NOMO-1 (cell line): ENCODE data around the gene KRT24.

Source experiments
- DNase-seq, 2 experiments: peaks; one replicate each; lab custom pipeline; 2025; ENCODE audit not compliant: unreplicated experiment in 2 of 2; lab: John Stamatoyannopoulos, UW

KRT24 gene

GRCh38 chr17:40695874-40696472, 7.6 kb downstream of the KRT24 start:
- no peak for DNase-seq

- DNase-seq = no peak
These were observed 9.0 kb downstream of the KRT24 start for GRCh38 chr17:40694584-40694983.

- DNase-seq = no peak
These were observed 16.4 kb downstream of the KRT24 start for GRCh38 chr17:40687106-40687505.

- DNase-seq = no peak
These were observed 17.4 kb downstream of the KRT24 start for GRCh38 chr17:40686192-40686591.

- no peak for DNase-seq
These were observed 22.6 kb downstream of the KRT24 start for GRCh38 chr17:40680998-40681397.

GRCh38 chr17:40679523-40679907, 24.0 kb downstream of the KRT24 start:
- DNase-seq = peak in 1 of 2 experiments; percentile 44

- DNase-seq = peak; percentile 18 to 46
These were observed 24.5 kb downstream of the KRT24 start for GRCh38 chr17:40678902-40679522.

GRCh38 chr17:40675905-40676304, 27.6 kb downstream of the KRT24 start:
- peak; percentile 90 to 94 for DNase-seq

GRCh38 chr17:40672654-40673053, 30.9 kb downstream of the KRT24 start:
- no peak for DNase-seq

- DNase-seq = no peak
These were observed 32.3 kb downstream of the KRT24 start for GRCh38 chr17:40671282-40671681.

GRCh38 chr17:40666331-40666730, 37.2 kb downstream of the KRT24 start:
- no peak for DNase-seq

- DNase-seq = no peak
These were observed 38.8 kb downstream of the KRT24 start, which contains the start of gene KRT222 for GRCh38 chr17:40664582-40665333. Gene KRT222, minus strand, starts transcription at chr17:40665177. Its CDS starts 78 bp downstream, at chr17:40665099.

- no peak for DNase-seq
These were observed 40.3 kb downstream of the KRT24 start for GRCh38 chr17:40663252-40663651.

- DNase-seq = no peak
These were observed 43.6 kb downstream of the KRT24 start for GRCh38 chr17:40659911-40660310.

GRCh38 chr17:40658396-40658795, 45.2 kb downstream of the KRT24 start:
- no peak for DNase-seq

- no peak for DNase-seq
These were observed 51.6 kb downstream of the KRT24 start for GRCh38 chr17:40651939-40652338.

- DNase-seq = peak; percentile 12 to 37
These were observed 55.1 kb downstream of the KRT24 start for GRCh38 chr17:40648384-40648968.
